PC-3 (cell line): ENCODE results near the gene KMT5C. TPM values are rescaled to one million over a fixed set of nuclear protein-coding genes. Genes with fewer than 3 reads are reported as not detected.

Experiments
- ATAC-seq: fragments of 200-7000 bp; cut with Tn5 transposase; 2 replicates; pipeline ENCODE4 v1.9.1; 2020; ENCODE audit warnings: mild to moderate bottlenecking, moderate library complexity
- BruUV-seq: library from RNA; stranded (reverse); fragments of 400-500 nt; replicated peaks from 2 replicates; lab custom pipeline; 2021; lab: Mats Ljungman, UMichigan
- CTCF ChIA-PET: fragments of 300-600 bp; sonication (Branson Sonifier 250); formaldehyde crosslinking; loops from one replicate; lab custom pipeline; 2022; ENCODE audit warnings: antibody characterized with exemption; lab: Charles Lee
- POLR2A ChIA-PET: fragments of 300-600 bp; sonication (Branson Sonifier 250); formaldehyde crosslinking; loops from one replicate; lab custom pipeline; 2022; ENCODE audit warnings: antibody characterized with exemption; ENCODE audit not compliant: unreplicated experiment; lab: Charles Lee
- DNase-seq: peaks from one replicate; pipeline ENCODE4 v3.0.0-alpha.2; 2015
- H2AFZ ChIP-seq: fragments of 300-600 bp; sonication (generic); 2 replicates; pipeline ENCODE4 v1.6.0; 2016; ENCODE audit warnings: antibody characterized with exemption, low read length
- H3F3A ChIP-seq: fragments of 300-600 bp; sonication (generic); one replicate; pipeline ENCODE4 v1.6.0; 2017; ENCODE audit warnings: antibody characterized with exemption, low read length, control low read depth, mild to moderate bottlenecking; ENCODE audit not compliant: unreplicated experiment
- H3K27ac ChIP-seq: fragments of 300-600 bp; sonication (generic); 2 replicates; pipeline ENCODE4 v1.5.1; 2016; ENCODE audit warnings: mild to moderate bottlenecking, low read length
- H3K27me3 ChIP-seq: fragments of 300-600 bp; sonication (generic); 2 replicates; pipeline ENCODE4 v1.6.1; 2016; ENCODE audit warnings: low read length, mixed read lengths
- H3K36me3 ChIP-seq: fragments of 300-600 bp; sonication (generic); 2 replicates; pipeline ENCODE4 v1.6.1; 2016; ENCODE audit warnings: low read depth, mixed run types, low read length, mixed read lengths
- H3K4me1 ChIP-seq: fragments of 300-600 bp; sonication (generic); 2 replicates; pipeline ENCODE4 v1.5.1; 2016; ENCODE audit warnings: low read length; ENCODE audit not compliant: insufficient read depth
- H3K4me2 ChIP-seq: fragments of 300-600 bp; sonication (generic); 2 replicates; pipeline ENCODE4 v1.6.0; 2016; ENCODE audit warnings: low read length
- H3K4me3 ChIP-seq: fragments of 300-600 bp; sonication (generic); 2 replicates; pipeline ENCODE4 v1.5.1; 2016; ENCODE audit warnings: mild to moderate bottlenecking, low read length, mixed read lengths
- H3K79me2 ChIP-seq: fragments of 300-600 bp; sonication (generic); 2 replicates; pipeline ENCODE4 v1.6.1; 2017; ENCODE audit warnings: low read length, mixed read lengths
- H3K9ac ChIP-seq: fragments of 300-600 bp; sonication (generic); 2 replicates; pipeline ENCODE4 v1.6.0; 2016; ENCODE audit warnings: mild to moderate bottlenecking, low read length
- H3K9me2 ChIP-seq: fragments of 300-600 bp; sonication (generic); replicated peaks from 2 replicates; pipeline ENCODE4 v1.6.1; 2016; ENCODE audit warnings: mixed run types, low read length, mixed read lengths
- H3K9me3 ChIP-seq: fragments of 300-600 bp; sonication (generic); 2 replicates; pipeline ENCODE4 v1.6.1; 2016; ENCODE audit warnings: low read length, mixed read lengths
- H4K20me1 ChIP-seq: fragments of 300-600 bp; sonication (generic); 2 replicates; pipeline ENCODE4 v1.6.1; 2016; ENCODE audit warnings: low read length, mixed read lengths
- EZH2 ChIP-seq: fragments of 300-600 bp; sonication (generic); IDR thresholded peaks from one replicate; pipeline ENCODE4 v1.6.1; 2017; ENCODE audit warnings: antibody characterized with exemption, mild to moderate bottlenecking, low read length; ENCODE audit not compliant: unreplicated experiment
- EZH2phosphoT487 ChIP-seq: fragments of 300-600 bp; sonication (generic); IDR thresholded peaks from 2 replicates; pipeline ENCODE4 v1.6.1; 2018; ENCODE audit warnings: mild to moderate bottlenecking, antibody characterized with exemption, low read length, borderline replicate concordance
- intact Hi-C: fragments of 100-400 bp; cut with micrococcal nuclease; formaldehyde crosslinking; loops from 2 replicates; pipeline ENCODE4 v1.9.0; 2023
- total RNA-seq: library from RNA; depleted of rRNA; stranded (reverse); fragments of >200 nt; gene quantifications from 2 replicates; pipeline ENCODE4 v1.2.3, GENCODE V29; 2014
- TF ChIP-seq, protein P1 (sequence below): fragments of 300-600 bp; sonication (generic); conservative IDR thresholded peaks from 2 replicates; pipeline ENCODE4 v1.5.1; 2017; ENCODE audit warnings: antibody characterized with exemption, low read depth, mild to moderate bottlenecking, low read length

Gene KMT5C
- total RNA-seq, 1 experiment from 2014 or later: 21.9 TPM

DNA sequence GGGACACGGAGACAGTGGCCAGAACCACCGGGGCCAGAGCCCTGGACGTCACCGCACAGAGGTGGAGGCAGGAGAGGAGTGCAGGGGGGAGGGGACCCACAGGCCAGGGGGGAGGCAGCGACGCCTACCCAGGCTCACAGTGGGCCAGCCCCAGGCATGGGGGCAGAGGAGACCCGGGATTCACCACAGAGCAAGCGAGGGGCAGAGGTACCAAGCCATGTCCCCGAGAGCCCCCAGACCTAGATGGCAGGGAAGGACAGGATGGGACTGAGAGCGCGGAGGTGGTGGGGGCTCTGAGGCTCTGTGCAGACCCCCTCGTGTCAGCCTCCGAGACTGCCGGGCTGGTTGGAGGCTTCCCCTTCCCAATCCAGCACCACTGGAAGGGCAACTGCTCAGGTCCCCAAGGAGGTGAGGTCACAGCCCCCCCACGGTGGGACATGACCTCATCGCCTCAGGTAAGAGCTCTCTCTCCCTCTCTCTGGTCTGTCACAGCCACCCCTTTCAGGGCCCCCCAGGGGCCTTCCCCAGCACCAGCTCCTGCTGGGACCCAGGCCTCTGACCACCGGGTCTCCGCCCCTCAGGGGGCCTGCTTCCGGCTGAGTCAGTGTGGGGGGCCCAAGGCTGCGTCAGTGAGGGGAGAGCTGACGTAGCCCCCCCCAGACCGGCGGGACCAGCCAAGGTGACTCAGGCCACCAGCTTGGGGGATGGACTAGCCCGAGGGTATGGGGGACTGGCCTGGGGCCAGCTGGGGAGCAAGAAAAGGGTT, 32.8 kb downstream of the KMT5C start:
- DNase-seq (peak; percentile 57), ATAC-seq (no peak)
- POLR2A ChIA-PET: interaction anchor here (0.6 kb wide), 1 partner anchor 34 kb away, joined by 3 read pairs; no protein-coding TSS in a partner anchor
- H3K79me2 ChIP-seq: no peaks in the 10 kb centered on the region
- H3F3A ChIP-seq: peaks cover 5% of the 10 kb centered on the region
- no peaks in the 10 kb centered on the region for H4K20me1 ChIP-seq
- TF ChIP-seq, protein P1, sequence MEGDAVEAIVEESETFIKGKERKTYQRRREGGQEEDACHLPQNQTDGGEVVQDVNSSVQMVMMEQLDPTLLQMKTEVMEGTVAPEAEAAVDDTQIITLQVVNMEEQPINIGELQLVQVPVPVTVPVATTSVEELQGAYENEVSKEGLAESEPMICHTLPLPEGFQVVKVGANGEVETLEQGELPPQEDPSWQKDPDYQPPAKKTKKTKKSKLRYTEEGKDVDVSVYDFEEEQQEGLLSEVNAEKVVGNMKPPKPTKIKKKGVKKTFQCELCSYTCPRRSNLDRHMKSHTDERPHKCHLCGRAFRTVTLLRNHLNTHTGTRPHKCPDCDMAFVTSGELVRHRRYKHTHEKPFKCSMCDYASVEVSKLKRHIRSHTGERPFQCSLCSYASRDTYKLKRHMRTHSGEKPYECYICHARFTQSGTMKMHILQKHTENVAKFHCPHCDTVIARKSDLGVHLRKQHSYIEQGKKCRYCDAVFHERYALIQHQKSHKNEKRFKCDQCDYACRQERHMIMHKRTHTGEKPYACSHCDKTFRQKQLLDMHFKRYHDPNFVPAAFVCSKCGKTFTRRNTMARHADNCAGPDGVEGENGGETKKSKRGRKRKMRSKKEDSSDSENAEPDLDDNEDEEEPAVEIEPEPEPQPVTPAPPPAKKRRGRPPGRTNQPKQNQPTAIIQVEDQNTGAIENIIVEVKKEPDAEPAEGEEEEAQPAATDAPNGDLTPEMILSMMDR: no peak
- no peak for TF ChIP-seq EZH2phosphoT487
- TF ChIP-seq EZH2: no peak
- no peaks in the 10 kb centered on the region for H3K9me3 ChIP-seq
- H3K27me3 ChIP-seq: no peaks in the 10 kb centered on the region
- peak overlapping the region; percentile 25 for H3K4me2 ChIP-seq
- CTCF ChIA-PET: no interaction called here
- H3K36me3 ChIP-seq: no peaks in the 10 kb centered on the region
- H3K27ac ChIP-seq: no peak overlapping the region
- no peak overlapping the region for H3K9ac ChIP-seq
- peaks cover 49% of the 10 kb centered on the region for H3K4me1 ChIP-seq
- H3K9me2 ChIP-seq: no peaks in the 10 kb centered on the region
- no peak overlapping the region for H2AFZ ChIP-seq
- no peak overlapping the region for H3K4me3 ChIP-seq
- BruUV-seq: no TSS peak
- intact Hi-C loops: loop anchor here (5.0 kb wide), 1 partner anchor 70 kb away; no protein-coding TSS in a partner anchor

DNA sequence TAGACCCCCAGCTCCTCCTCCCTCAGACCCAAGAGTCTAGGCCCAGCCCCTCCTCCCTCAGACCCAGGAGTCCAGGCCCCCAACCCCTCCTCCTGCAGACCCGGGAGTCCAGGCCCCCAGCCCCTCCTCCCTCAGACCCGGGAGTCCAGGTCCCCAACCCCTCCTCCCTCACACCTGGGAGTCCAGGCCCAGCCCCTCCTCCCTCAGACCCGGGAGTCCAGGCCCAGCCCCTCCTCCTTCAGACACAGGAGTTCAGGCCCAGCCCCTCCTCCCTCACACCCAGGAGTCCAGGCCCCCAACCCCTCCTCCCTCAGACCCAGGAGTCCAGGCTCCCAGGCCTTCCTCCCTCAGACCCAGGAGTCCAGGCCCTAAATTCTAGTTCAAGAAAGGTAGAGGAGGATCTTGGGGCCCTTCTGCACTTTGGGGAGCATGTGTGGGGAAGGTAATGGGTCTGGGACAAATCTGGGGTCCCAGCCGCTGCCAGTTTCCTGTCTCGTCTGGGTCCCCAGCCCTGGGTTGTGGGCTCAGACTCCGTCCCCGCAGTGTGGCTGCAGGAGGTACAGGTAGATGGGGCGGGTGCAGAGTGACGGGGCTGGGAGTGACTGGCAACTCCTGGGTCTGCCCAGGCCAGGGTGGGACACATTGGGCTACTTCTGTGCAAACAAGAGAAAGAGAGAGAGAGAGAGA, 33.8 kb downstream of the KMT5C start:
- Histone ChIP-seq H3K9ac (no peak overlapping the region), H3K36me3 (no peaks in the 10 kb centered on the region), H3K9me2 (no peaks in the 10 kb centered on the region), H3K4me2 (peak overlapping the region; percentile 71), H3F3A (peaks cover 5% of the 10 kb centered on the region), H3K4me1 (peaks cover 49% of the 10 kb centered on the region), H3K4me3 (no peak overlapping the region), H3K27me3 (no peaks in the 10 kb centered on the region), H4K20me1 (no peaks in the 10 kb centered on the region), H3K9me3 (no peaks in the 10 kb centered on the region), H2AFZ (0 out of 2 replicates have a peak overlapping the region, but pooled peaks have one; percentile 17), H3K79me2 (no peaks in the 10 kb centered on the region), H3K27ac (peak overlapping the region; percentile 6; the same call in 1 of the 2 replicates)
- BruUV-seq: no TSS peak
- intact Hi-C loops: loop anchor here (5.0 kb wide), 1 partner anchor 71 kb away; no protein-coding TSS in a partner anchor
- DNase-seq (no peak), ATAC-seq (peak; percentile 1; the same call in 1 of the 2 replicates)
- CTCF ChIA-PET: interaction anchor here (1.0 kb wide), 1 partner anchor 10 kb away, joined by 5 read pairs; no protein-coding TSS in a partner anchor
- TF ChIP-seq, protein P1: no peak
- TF ChIP-seq EZH2: no peak
- POLR2A ChIA-PET: no interaction called here
